Heart left ventricle (tissue), 13 donors: ENCODE measurements around the gene XNDC1N.

Experiments used
- CTCF ChIP-seq, 12 donors: fragments of 200-600 bp; sonication (generic) in 4 of 12; IDR thresholded peaks; one replicate each; pipeline versions ENCODE4 v1.5.0 to v1.8.0; 2018 to 2022; ENCODE audit warnings: antibody characterized with exemption in 12 of 12, mild to moderate bottlenecking in 5 of 12
- POLR2A ChIP-seq, 2 donors: fragments of 450-650 bp; IDR thresholded peaks; one replicate each; pipeline ENCODE4 v1.6.1; 2017; ENCODE audit warnings: antibody characterized with exemption in 2 of 2, mild to moderate bottlenecking in 2 of 2, moderate library complexity in 2 of 2
- donor health status: ischemic (EF 13 %, LVEDD 7.1; RV severe dilation, severe dysfunction).
- donor health status: DM: no; HTN: yes; CAD: no.
- donor health status: DM: no; HTN: no; CAD: no.
- donor health status: ischemic (EF 25% LVEDD 6.9; RV normal size, moderate dysfunction).
- donor health status: ischemic (EF 25% LVEDD 5.7; RV mildly dilated, moderate dysfunction).
- donor health status: ischemic (EF 35%, LVEDD 5.7; RV mildly dilated, moderate dysfunction).
- donor health status: nonischemic (EF 11% LVEDD 7.7; RV severe dilation, severe dysfunction).
- donor health status: DM: yes; HTN: yes; CAD: no.
- donor health status: PGD.
- donor health status: ischemic (EF 29% LVEDD 5.4; RV normal size, mild dysfunction).
- donor health status: nonischemic (EF 23%, LVEDD 6.1; RV moderate dilation, normal function).

GRCh38 chr11:71917646-71918140 is 10.7 kb downstream of the XNDC1N start:
- TF ChIP-seq CTCF (IDR thresholded peaks at IDR 0.05) (no peak), POLR2A (IDR thresholded peaks at IDR 0.05) (no peak)
